ENCODE results near the gene PBX3. TPM values are rescaled to one million over a fixed set of nuclear protein-coding genes. Genes with fewer than 3 reads are reported as not detected.

The PBX3 gene
- total and polyA plus RNA-seq, 9 of the 15 experiments (the other 6 are each of a cell fraction or from before 2014, with no cell fraction given): 0.14 to 5.8 (median 0.92) TPM

DNA sequence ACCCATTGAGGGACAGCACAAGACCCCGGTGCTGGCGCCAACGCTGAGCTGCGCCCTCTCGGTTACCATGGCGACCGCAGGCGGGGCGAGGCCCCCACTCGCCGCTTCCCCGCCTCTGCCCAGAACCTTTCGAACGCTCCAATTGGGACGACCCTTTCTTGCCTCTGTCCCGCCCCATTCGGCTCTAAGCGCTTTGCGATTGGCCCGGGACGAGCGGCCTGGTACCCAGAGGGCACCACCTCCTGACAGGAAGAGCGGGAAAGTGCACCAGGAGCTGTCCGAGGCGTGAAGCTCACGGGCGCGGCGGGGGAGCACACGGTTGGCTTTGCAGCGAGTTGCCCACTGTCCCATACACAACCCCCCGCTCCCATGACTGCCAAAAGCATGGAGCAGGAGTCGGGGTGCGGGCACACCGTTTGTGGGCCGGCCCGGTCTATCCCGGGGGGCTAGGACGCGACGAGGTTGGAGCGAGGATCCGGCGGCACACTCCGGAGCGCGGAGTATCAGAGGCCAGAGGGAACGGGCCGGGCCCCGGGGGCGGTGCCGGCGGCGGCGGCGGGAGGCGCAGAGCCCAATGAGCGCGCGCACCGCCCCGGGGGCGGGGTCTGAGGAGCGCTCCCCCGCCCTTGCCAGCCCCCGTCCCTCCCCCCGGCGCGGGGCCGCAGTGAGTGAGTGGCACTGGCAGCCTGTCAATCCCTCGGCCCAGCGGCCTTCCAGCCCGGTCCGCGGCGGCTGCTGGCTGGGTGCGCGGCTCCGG, 978 bp upstream of the PBX3 start (continued):
- TF ChIP-seq BRD9 (IDR thresholded peaks at IDR 0.05; ENCODE audit: low read depth, partially characterized antibody) (no peak), KAT8 (IDR thresholded peaks at IDR 0.05; ENCODE audit: low read depth) (no peak), JUN (IDR thresholded peaks at IDR 0.05; ENCODE audit: borderline replicate concordance, low read depth, low read length) (no peak), JUN (CRISPR knock-in tag; IDR thresholded peaks at IDR 0.05; ENCODE audit: borderline replicate concordance) (no peak), ZBTB1 (CRISPR knock-in tag; IDR thresholded peaks at IDR 0.05; ENCODE audit: borderline replicate concordance, low read depth) (no peak), GABPB2 (CRISPR knock-in tag; conservative IDR thresholded peaks at IDR 0.05) (no peak), NCOA6 (IDR thresholded peaks at IDR 0.05) (no peak), TEAD2 (tag; IDR thresholded peaks at IDR 0.05) (no peak)
- TF ChIP-seq, protein P1, sequence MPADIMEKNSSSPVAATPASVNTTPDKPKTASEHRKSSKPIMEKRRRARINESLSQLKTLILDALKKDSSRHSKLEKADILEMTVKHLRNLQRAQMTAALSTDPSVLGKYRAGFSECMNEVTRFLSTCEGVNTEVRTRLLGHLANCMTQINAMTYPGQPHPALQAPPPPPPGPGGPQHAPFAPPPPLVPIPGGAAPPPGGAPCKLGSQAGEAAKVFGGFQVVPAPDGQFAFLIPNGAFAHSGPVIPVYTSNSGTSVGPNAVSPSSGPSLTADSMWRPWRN (IDR thresholded peaks at IDR 0.05; ENCODE audit: low read depth): no peak
- TF ChIP-seq, protein P2, sequence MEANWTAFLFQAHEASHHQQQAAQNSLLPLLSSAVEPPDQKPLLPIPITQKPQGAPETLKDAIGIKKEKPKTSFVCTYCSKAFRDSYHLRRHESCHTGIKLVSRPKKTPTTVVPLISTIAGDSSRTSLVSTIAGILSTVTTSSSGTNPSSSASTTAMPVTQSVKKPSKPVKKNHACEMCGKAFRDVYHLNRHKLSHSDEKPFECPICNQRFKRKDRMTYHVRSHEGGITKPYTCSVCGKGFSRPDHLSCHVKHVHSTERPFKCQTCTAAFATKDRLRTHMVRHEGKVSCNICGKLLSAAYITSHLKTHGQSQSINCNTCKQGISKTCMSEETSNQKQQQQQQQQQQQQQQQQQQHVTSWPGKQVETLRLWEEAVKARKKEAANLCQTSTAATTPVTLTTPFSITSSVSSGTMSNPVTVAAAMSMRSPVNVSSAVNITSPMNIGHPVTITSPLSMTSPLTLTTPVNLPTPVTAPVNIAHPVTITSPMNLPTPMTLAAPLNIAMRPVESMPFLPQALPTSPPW (CRISPR knock-in tag; IDR thresholded peaks at IDR 0.05): peak; percentile 93
